Dedifferentiated amniotic fluid mesenchymal stem cell (primary cell): ENCODE measurements around the gene KIF22.
"Not testable (repeated sequence)": the region's sequence is repeated elsewhere in the genome, so short reads cannot be mapped to it uniquely, and the experiment has no call there.

Experiments used
- DNase-seq: peaks from one replicate; pipeline ENCODE4 v3.0.0-alpha.2; 2016; ENCODE audit errors: extremely low spot score

KIF22 gene

DNA sequence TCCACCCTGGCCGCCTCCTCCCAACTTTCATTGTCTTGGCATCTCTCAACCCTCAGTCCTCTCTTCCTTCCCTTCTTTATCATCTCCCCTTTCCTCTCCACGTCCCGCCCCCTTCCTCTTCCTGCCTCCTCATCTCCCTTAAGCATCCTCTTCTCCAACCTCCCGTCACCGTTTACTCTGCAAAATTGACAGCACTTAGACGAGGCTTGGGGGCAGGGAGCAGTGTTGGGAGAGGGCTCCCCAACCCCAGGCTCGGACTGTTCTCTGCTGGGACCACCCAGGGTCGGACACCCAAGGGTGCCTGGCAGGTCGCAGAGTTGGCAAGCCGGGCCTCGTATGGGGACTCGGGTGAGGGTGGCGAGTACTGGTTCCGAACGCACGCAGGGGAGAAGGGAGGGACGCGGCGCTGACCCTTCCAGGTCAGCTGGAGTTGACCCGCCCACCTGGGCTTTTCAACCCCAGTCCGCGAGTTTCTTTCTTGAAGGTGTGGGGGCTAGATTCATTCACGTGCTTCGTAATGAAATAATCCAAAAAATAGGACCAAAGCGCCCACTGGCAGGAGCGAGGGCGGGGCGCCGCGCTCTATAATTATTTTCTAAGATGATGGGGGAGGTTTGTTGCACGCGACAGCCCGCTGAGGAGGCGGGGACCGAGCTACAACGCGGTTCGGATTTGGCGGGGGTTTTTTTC, 24.6 kb downstream of the KIF22 start:
- no peak for DNase-seq

DNA sequence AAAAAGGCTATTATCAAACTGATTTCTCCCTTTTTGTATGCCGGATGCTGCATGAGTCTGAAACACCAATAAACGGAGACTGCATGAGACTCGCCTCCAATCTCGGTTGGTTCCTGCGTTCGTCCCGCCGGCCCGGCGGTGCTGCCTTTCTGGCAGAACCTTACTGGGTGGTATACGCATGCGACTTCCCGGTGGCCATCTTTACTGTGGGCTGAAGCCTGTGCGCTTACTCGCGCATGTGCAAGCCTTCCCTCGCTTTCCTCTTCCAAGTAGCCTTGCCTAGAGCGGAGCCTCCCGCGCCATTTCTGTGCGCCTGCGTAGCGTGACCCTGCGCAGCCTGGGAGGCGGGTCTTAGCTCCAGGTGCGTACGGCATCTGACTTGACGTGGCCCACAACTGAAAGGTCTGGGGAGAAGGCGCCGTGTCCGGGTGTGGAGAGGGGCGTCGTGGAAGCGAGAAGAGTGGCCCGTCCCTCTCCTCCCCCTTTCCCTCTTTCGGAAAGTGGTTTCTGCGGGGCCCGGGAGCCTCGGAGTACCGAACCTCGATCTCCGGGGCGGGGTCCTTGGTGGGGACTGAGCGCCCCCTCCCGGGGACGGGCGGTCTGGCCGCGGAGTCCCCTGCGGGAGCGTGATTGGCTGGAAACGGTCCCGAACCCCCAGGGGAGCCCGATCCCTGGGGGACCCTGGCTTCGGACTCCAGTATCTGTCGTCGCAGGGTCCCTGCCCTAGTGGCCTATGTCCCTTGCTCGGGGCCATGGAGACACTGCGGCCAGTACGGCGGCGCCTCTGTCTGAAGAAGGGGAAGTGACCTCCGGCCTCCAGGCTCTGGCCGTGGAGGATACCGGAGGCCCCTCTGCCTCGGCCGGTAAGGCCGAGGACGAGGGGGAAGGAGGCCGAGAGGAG, 25.5 kb downstream of the KIF22 start, which contains the start of gene PAGR1:
Gene PAGR1, plus strand, starts transcription at position 360 of the 901 bp plus-strand sequence. Its CDS starts 374 bp downstream, at position 734.
- peak; percentile 99 for DNase-seq

DNA sequence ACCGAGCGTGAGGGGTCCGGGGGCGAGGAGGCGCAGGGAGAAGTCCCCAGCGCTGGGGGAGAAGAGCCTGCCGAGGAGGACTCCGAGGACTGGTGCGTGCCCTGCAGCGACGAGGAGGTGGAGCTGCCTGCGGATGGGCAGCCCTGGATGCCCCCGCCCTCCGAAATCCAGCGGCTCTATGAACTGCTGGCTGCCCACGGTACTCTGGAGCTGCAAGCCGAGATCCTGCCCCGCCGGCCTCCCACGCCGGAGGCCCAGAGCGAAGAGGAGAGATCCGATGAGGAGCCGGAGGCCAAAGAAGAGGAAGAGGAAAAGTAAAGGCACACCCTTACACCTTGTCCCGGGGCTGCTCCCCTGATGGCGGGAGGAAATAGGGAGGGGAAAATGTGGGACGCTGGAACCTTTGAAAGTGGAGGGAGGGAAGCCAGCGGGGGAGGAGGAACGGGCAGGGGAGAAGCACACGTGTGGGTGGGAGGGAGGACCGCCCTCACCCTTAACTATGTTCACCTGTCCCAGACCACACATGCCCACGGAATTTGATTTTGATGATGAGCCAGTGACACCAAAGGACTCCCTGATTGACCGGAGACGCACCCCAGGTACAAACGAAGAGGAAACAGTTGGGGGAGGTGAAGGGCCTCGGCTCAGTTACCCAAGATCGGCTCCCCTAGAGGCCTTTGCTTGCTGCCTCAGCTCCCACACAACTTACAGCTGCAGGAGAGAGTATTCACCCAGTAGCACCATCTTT, 26.3 kb downstream of the KIF22 start:
- DNase-seq = peak; percentile 49

DNA sequence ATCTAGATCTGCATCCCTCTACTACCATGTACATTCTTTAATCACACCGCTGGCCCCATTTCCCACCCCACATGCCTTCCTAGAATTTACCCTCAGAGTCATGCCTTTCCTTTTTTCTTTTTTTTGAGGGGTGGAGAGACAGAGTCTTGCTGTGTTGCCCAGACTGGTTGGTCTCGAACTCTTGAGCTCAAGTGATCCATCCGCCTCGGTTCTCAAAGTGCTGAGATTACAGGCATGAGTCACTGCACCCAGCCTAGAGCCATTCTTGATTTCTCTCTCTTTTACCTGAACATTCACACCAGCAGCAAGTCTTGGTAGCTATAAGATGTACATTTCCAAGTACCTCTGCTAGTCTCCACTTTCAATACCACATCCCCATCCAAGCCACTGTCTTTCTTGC, 27.5 kb downstream of the KIF22 start:
- no peak for DNase-seq

DNA sequence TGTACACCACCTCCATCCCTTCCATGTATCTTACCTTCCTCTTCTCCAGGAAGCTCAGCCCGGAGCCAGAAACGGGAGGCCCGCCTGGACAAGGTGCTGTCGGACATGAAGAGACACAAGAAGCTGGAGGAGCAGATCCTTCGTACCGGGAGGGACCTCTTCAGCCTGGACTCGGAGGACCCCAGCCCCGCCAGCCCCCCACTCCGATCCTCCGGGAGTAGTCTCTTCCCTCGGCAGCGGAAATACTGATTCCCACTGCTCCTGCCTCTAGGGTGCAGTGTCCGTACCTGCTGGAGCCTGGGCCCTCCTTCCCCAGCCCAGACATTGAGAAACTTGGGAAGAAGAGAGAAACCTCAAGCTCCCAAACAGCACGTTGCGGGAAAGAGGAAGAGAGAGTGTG, 29.0 kb downstream of the KIF22 start:
- no peak for DNase-seq

DNA sequence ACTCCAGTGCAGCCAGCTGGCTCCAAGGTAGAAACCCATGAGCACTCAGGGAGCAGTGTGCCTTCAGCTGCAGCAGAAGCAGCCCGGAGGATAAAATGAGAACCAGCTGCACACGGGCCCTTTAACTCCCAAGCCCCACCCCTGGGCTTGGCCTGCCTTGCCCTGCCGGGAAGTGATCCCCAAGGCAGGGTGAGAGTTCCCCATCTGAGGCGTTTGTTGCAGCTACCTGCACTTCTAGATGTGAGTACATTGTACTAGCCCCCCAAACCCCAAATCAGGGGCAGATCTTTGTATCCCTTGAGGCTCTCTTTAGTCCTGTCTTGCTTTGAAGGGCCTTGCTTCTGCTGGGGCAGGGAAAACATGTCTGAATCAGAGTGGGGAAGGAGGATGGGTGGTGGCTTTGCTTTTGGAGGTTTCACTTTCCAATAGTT, 29.7 kb downstream of the KIF22 start, which contains the start of gene MVP:
Gene MVP, plus strand, starts transcription at position 192 of the 431 bp plus-strand sequence. CDS start 10,088 bp downstream, outside the sequence.
- DNase-seq = peak; percentile 55

DNA sequence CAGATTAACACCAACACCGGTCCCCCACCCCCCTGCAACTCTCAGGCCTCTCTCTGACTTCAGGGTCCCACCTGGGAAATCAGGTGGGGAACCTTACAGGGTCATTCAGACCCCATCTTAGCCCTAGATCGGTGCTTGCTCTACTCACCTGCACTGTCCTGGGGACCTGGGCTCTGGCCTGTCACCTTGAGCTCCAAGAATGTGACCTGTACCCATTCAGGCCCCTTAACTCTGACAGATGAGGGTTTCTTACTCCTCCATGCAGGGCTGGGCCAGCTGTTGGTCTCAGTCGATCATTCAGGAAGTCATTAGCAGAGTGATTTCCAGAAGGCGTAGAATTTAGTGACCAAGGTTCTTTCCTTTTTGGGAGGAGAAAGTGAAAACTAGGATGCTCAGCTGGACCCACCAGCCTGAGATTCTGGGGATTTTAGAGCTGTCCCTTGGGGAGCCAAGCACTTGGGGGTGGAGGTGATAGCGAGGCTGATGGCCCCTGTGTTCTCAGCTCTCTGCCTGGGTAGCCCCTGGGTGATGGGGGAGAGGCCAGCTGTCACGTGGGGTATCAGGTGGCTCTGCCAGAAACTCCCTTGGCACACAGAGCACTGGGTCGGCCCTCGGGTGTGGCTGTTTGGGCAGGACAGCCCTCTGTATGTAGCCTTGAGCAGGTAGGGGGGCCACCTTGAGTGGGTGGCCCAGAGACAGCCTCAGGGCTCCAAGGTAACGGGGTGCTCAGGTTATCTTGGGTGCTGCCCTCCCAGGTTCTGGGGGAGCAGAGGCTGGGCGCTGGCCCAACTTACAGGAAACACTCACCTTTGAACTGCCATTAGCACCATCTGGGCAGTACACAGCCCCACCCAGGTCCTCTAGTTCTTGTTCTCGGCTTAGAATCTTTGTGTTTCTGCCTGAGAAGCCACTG, 30.4 kb downstream of the KIF22 start:
- no peak for DNase-seq

DNA sequence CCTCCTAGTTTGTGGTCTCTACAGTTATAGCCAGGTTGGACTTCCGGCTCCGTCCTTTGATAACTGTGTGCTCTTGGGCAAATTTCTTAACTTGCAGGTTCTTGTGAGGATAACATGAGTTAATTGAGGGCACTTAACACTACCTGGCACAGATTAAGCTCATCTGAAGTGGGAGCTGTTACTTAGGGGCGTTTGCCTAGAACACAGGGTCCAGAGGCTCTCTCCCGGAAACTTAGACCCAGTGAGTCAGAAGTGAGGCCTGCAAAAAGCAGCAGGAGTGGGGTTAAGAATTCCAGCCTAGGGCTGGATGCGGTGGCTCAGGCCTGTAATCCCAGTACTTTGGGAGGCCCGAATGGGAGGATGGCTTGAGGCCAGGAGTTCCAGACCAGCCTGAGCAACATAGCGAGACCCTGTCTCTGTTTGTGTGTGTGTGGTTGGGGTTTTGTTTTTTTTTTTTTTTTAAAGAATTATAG, 31.1 kb downstream of the KIF22 start:
- peak; percentile 66 for DNase-seq

DNA sequence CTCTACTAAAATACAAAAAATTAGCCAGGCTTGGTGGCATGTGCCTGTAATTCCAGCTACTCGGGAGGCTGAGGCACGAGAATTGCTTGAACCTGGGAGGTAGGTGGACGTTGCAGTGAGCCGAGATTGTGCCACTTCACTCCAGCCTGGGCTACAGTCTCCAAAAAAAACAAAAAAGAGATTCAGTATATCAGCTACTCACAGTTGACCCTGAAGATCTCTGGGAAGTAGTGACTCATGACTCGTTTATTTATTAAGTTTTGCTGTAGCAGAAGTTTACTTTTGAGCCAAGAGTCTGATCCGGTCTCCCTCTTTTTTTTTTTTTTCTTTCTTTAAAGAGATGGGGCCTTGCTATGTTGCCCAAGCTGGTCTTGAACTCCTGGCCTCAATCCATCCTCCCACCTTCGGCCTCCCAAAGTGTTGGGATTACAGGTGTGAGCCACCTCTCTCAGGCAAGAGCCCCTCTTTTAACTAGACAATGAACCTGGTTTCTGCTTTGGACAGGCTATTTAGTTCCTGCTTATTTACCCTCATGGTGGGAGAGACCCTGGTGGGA, 34.1 kb downstream of the KIF22 start:
- peak; percentile 36 for DNase-seq

DNA sequence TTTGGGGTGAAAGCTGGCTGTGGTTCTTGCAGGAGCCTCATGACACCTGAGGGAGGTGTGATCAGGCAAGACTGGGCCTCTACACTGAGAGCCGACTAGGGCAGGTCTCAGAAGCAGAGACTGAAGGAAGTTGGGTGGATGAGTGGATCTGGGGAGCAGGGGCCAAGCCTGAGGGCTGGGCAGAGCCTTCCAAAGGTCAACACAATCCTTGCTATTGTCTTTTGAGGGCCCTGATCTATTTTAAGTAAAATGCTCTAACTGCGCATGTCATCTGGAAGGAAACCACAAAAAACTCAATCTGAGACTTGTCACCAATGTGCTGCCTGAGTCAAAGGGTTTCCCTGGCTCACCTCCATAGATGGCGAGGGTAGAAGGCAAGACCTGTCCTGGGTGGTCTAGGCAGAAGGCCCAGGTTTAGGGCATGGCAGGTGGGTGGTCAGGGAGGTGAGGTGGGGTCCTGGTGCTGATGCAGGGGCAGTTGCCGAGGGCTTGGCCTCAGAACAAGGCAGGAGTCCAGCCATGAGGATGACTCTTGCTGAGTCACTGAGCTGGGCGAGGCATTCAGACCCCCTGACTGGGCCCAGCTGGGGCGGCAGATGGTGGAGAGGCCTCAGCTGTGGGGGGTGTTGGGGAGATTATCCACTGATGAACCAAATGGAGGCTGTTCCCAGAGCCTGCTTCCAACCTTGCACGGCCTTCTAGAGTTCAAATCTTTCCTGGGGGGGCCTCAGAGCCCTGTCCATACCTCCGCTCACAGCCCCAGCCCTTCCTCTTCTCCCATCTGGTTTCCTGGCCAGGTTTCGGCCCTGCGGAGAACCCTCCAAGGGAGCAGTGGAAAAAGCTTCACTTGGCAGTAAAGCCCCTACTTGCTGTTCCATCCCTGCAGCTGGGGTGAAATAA, 34.8 kb downstream of the KIF22 start:
- no peak for DNase-seq

DNA sequence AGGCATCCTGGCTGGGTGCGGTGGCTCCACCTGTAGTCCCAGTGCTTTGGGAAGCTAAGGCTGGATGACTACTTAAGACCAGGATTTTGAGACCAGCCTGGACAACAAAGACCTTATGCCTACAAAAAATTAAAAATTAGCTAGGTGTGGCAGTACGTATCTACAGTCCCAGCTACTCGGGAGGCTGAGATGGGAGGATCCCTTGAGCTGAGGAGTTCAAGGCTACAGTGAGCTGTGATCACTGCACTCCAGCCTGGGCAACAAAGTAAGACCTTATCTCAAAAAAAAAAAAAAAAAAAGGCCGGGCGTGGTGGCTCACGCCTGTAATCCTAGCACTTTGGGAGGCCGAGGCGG, 35.8 kb downstream of the KIF22 start:
- no peak for DNase-seq

DNA sequence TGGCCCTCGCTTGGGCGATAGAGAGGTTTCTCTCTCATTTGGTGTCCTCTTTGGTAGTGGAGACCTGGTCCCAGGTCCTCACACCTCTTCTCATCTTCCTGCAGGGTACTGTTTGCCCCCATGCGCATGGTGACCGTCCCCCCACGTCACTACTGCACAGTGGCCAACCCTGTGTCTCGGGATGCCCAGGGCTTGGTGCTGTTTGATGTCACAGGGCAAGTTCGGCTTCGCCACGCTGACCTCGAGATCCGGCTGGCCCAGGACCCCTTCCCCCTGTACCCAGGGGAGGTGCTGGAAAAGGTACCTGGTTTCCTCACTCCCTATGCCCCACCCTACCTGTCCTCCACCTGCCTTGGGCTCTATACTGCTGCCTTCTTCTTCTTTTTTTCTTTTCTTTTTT, 40.2 kb downstream of the KIF22 start:
- DNase-seq = no peak

DNA sequence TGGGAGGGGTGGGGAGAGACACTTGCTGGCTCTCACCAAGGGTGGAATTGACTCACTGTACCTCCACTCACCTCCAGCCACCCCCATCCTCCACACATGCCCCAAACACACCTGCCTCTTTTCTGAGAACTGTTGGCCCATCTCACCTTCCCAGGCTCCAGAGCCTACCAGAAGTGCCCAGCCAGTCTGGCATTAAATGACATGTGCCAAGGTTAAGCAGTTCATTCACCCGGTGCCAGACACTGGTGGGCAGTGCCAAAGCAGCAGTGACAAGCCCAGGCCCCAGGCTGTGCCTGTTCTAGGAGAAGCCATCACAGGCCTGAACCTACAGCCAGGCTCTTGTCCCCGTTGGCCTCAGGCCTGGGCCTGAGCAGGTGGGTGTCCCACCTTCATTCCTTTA, 40.9 kb downstream of the KIF22 start:
- no peak for DNase-seq

DNA sequence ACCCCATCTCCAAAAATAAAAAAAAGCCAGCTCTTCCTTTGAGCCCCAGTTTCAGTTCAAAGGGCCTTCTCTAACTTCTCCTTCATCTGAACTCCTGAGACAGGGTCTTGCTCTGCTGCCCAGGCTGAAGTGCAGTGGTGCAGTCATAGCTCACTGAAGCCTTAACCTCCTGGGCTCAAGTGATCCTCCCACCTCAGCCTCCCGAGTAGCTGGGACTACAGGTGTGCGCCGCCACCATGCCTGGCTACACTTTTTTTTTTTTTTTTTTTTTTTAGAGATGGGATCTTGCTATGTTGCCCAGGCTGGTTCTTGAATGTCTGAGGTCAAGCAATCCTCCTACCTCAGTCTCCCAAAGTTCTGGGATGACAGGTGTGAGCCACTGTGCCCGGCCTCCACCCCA, 42.7 kb downstream of the KIF22 start:
- not testable (repeated sequence) for DNase-seq

DNA sequence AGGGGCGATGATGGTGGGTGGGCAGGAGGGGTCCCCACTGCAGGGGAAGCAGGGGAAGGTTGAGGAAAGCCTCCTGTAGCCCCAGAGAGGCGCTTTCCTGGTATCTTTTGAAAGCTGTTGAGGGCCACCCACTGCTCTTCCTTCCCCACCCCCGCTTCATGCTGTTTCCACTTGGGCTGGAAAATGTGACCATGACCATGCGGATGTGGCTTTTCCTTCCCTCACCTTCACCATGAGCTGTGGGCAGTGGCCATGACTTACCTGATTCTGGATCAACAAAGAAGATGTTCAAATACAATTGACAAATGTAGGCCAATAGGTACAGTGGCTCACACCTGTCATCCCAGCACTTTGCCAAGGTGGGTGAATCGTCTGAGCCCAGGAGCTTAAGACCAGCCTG, 43.5 kb downstream of the KIF22 start:
- DNase-seq = no peak

DNA sequence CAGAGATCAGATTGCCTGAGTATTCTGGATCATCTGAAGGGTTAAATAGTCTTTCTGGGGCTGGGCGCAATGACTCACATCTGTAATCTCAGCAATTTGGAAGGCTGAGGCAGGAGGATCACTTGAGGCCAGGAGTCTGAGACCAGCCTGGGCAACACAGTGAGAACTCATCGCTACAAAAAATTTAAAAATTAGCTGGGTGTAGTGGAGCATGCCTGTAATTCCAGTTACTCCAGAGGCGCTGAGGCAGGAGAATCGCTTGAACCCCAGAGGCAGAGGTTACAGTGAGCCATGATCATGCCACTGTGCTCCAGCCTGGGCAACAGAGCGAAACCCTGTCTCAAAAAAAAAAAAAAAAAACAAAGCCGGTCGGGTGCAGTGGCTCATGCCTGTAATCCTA, 45.4 kb downstream of the KIF22 start:
- DNase-seq = no peak

DNA sequence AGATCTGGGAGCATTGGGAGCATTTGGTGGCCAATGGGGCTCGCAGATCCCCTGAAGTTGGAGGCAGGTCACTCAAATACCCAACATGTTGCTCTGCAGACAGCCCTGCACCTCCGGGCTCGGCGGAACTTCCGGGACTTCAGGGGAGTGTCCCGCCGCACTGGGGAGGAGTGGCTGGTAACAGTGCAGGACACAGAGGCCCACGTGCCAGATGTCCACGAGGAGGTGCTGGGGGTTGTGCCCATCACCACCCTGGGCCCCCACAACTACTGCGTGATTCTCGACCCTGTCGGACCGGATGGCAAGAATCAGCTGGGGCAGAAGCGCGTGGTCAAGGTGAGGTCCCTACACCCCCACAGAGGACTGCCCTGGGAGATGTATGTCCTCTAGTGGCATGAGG, 46.1 kb downstream of the KIF22 start:
- no peak for DNase-seq

DNA sequence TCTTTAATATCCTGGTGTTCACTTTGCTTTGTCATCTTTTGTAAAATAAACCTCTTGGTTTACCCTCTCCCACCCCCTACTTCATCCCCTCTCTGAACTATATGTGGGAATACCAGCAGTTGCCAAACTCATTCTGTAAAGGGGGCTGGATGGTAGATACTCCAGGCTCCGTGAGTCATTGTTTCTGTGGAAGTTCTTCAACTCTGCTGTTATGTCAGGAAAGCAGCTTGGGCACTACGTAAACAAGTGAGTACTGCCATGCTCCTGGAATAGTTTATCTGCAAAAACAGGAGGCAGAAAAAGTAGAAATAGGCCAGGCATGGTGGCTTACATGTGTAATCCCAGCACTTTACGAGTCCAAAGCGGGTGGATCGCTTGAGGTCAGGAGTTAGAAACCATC, 47.3 kb downstream of the KIF22 start:
- no peak for DNase-seq

DNA sequence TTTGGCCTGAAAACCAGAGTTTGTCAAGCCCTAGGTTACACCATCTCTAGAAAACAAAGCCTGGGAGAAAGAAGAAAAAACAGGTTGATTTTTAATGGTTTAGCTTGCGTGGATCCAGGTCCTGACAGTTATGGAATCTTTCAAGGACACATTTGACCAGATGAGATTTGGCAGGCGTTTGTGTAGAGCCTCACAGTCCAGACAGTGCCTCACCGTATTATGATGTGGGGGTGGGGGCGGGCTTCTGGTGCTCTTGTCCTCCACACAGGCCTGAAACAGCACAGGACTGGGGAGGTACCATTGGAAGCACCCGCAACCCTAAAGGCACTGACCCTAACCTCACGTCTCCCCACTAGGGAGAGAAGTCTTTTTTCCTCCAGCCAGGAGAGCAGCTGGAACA, 49.3 kb downstream of the KIF22 start:
- no peak for DNase-seq

DNA sequence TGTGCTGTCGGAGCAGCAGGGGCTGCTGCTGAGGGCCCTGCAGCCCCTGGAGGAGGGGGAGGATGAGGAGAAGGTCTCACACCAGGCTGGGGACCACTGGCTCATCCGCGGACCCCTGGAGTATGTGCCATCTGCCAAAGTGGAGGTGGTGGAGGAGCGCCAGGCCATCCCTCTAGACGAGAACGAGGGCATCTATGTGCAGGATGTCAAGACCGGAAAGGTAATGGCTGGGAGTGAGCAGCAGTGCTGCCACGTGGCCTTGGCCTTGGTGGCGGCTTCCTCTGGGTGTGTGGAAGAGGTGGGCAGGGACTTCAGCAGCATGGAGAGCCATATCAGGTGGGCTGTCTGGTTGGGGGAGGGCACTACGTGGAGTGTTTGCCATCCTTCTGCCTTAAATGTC, 49.7 kb downstream of the KIF22 start:
- DNase-seq = no peak
